Measurements from ENCODE around the gene SNTG2.

- TF ChIP-seq CTCF (IDR thresholded peaks at IDR 0.05; ENCODE audit: extremely low read depth in 1 of 2, insufficient read depth in 1 of 2, low read depth in 1 of 2, low read length in 2 of 2) (no peak), POLR2A (IDR thresholded peaks at IDR 0.05; ENCODE audit: low read depth, low read length) (no peak), EZH2 (IDR thresholded peaks at IDR 0.05; ENCODE audit: borderline replicate concordance, low read depth, low read length, severe bottlenecking) (no peak), MYC (IDR thresholded peaks at IDR 0.05; ENCODE audit: low read depth, low read length) (no peak), FOS (IDR thresholded peaks at IDR 0.05; ENCODE audit: borderline replicate concordance, insufficient read depth, low read length) (no peak), GATA2 (IDR thresholded peaks at IDR 0.05; ENCODE audit: insufficient read depth, insufficient read length, low read depth, low read length) (no peak), POLR2AphosphoS5 (IDR thresholded peaks at IDR 0.05; ENCODE audit: insufficient read depth, low read depth, low read length) (no peak), MAX (IDR thresholded peaks at IDR 0.05; ENCODE audit: insufficient read depth, insufficient read length) (no peak), JUN (IDR thresholded peaks at IDR 0.05; ENCODE audit: borderline replicate concordance, insufficient read depth, insufficient read length, low read depth) (no peak)
These were observed 103.1 kb downstream of the SNTG2 start for GRCh38 chr2:1053786-1054185.
